Suprapubic skin (tissue), 4 donors: ENCODE data around the gene BFSP2.

Source experiments
- EP300 ChIP-seq: sonication (generic); formaldehyde crosslinking; IDR thresholded peaks from one replicate; pipeline ENCODE4 v1.6.1; 2017; ENCODE audit warnings: antibody characterized with exemption
- POLR2AphosphoS5 ChIP-seq, 3 donors: sonication (generic); formaldehyde crosslinking; IDR thresholded peaks; one replicate each; pipeline ENCODE4 v1.6.1; 2017; ENCODE audit warnings: antibody characterized with exemption in 3 of 3

GRCh38 chr3:133445108-133445507 lies 45.3 kb downstream of the BFSP2 start:
- TF ChIP-seq POLR2AphosphoS5 (IDR thresholded peaks at IDR 0.05) (no peak), EP300 (no peak)
